ENCODE measurements around the gene LSM11.

LSM11 gene

DNA sequence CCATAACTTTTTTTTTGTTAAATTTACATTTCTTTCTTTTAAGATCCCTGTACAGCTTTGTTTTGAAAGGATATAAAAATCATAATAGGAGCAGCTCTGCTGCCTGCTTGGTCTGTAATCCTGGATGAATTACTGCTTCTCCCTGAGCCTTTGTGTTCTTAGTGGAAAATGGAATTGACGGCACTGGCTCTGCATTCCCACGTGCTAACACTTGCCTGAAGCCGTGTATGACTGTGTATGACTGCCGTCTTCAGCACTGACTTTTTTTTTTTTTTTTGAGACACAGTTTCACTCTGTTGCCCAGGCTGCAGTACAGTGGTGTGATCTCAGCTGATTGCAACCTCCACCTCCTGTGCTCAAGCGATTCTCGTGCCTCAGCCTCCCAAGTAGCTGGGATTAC is 7.5 kb upstream of the LSM11 start:
- no peak for DNase-seq

DNA sequence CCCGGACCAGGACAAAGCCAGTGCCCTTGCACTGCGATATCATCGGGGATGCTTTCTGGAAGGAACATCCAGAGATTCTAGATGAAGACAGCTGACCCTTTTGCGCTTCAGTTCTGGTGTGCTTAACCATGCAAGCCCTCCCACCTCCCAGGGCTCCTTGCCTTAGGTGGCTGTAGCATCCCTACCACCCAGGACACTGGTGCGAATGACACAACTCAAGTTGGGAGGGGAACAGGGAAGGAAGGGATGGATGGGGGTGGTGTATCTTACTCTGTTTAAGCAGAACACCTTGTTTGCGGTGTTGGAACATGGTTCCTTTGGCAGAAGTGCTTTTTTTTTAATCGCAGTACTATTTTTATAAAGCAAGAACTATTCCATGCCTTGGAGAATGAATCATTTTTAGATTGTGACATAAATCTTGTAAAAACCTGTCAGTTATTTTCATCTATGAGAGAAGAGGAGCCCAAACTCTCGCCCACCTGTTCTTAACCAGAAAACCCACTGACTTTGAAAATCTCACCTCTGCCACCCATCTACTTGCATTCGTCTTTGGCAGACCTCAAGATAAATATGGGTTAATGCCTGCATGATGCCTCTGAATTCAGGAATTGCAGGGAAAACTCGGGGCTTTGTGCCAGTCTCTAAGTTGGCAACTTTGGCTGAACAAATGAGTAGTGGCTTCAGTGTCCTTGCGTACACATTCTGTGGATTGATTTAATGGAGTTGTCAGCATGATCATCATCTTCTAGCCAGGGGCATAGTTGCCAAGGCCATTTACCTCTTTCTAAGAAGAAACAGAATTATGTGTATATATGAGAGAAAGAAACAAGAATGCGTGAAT is 3.9 kb upstream of the LSM11 start:
- no peak for DNase-seq

- DNase-seq = no peak
Observed at GRCh38 chr5:157740229-157740610, 3.3 kb upstream of the LSM11 start.

DNA sequence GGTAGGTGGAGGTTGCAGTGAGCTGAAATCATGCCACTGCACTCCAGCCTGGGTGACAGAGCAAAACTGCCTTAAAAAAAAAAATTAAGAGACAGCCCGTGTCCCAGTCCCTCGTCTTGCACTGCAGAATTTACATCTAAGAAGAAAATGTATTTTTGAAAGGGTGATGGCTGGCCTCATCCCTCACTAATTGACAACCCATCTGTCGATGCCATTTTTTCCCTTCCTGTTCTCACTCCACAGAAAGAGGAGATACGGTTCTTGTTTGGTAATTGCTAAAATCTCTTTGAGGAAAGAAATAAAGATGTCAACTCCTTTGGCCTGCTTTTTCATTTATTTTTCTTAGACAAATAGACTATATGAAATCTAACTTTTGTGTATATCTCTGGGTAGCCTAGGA is 2.4 kb upstream of the LSM11 start:
- DNase-seq = no peak

DNA sequence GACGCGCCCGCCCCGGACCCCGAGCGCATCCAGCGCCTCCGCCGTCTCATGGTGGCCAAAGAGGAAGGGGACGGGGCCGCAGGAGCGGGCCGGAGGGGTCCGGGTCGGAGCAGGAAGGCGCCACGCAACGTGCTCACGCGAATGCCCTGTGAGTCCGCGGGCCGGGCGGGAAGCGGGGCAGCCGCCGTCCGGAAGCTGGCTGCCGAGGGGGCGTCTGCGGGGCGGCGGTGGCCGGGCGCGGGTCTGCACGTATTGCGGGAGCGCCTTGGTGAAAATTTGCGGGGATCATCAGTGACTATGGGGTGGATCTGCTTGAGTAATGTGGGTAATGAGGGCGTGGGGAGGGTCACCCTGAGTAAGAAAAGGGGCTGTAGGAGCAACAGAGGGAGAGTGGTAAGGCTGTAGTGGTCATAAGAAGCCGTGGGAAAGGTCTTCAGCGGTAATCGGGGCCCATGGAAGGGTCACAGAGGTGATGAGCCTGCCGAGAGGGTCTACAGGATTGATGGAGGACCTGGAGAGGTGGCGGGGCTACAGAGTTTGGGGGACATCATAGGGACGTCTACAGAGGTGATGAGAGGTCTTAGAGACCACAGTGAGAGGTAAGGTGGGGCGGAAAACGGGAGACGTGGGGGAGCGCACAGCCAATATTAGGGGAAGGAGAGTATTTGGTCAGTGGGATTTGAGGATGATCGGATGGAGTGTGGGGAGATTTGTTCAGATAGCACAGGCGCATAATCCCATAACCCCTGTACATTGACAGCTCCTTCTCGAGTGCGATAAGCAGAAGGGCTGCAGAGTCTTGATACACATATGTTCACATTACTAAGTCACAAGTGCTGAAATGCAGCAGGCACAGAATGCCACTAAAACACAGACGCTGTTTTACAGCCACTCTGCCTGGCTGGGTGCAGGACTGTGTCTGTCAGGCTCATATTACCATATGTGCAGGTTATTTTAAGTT is 819 bp downstream of the LSM11 start:
- peak in 1 of 4 experiments; percentile 13 for DNase-seq

DNA sequence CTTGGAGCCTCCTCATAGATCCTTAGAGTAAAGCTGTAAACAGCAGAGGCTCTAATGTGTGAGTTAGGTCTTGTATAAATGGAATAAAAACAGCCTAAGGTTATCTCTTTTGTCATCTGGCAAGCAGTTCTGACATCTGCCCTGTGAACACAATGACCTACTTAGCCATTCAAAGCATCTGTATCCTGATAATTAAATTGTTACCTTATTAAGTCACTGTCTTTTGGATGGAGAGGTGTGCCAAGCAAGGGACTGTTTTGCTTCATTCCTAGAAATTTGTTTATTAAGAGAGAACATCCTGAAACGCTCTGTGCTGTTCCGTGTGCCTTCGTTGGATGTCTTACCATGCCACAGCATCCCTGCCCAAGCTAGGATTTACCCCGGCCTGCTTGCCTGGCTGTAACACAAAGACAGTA is 1.5 kb downstream of the LSM11 start:
- no peak for DNase-seq

GRCh38 chr5:157747173-157747740 is 3.7 kb downstream of the LSM11 start:
- DNase-seq = no peak

- DNase-seq = no peak
Observed at GRCh38 chr5:157747766-157748700, 4.5 kb downstream of the LSM11 start.

DNA sequence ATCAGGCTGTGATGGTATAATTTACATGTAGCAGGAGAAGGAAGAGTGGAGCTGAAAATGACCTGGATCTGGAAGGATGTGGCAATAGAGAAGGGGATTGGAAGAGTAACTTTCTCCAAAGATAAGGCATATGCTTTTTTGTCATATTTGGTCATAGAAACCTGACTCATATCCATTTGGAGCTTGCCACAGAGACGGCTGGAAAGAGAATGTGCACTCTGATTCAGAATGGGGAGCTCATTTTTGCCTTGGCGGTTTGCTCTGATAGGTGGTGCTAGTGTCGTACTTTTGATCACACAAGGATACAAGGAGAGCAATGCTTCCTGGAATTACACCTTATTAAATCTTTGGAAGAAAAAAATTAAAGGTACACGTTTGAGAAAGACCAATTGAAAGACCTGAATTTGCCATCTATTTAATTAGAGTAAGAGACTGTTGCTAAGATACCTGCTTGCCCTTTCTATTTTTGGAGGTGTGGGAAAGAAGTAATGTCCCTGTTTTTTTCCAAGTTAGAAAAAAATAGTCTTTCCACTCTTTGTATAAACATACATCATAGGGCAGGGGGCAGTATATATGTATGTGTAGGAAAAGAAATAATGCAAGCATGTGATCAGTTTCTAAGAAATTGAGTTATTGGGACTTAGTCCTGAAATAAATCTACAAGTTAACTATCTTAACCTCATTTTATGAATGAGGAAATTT is 5.4 kb downstream of the LSM11 start:
- DNase-seq = no peak

DNA sequence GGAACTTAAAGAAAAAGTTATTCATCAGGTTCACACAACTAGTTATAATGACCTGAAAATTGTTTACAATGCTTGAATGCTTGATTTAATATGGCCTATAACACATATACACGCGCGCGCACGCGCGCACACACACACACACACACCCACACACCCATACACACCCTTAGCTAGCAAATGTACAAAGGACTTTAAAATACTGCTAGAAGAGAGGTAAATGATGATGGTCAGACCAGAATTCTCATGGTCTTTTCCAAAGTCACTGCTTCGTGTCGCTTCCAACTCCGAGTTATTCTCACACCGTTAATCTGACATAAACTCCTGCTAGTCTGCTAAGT is 5.9 kb downstream of the LSM11 start:
- no peak for DNase-seq

DNA sequence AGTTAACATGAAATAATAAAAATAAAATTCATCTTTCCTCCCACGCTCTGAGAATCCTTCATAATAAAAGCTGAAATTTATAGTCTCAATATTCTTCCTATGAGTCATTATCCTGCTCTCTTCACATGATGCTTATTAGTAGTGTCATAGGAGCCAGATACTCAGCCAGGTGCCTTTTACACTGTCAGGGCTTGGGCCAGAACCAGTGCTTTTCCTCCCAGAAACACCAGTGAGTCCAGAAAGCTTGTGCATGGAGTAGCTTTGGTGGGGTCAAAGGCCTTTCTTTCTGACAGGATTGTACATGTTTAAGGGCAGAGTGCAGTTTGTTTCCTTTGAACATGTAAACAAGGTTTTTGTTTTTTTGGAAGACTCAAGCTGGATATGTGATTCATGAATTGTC is 6.8 kb downstream of the LSM11 start:
- no peak for DNase-seq

DNA sequence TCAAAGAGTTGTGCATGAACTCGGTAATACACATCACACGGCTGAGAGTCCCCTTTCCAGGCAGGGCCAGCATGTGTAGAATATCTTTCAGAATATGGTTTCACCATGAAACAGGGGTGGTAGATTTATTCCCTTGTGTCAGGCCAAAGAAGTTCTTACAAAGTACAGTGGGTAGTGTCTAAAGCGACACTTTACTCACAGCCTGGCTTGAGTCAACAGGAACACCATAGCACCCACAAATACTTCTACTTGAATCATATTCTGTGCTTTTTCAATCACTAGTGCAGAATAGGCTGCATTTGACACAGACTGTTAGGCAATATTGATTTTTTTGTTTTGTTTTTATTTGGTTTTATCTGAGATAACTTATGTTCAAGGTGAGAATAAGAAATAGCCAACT is 12.6 kb downstream of the LSM11 start:
- DNase-seq = no peak

DNA sequence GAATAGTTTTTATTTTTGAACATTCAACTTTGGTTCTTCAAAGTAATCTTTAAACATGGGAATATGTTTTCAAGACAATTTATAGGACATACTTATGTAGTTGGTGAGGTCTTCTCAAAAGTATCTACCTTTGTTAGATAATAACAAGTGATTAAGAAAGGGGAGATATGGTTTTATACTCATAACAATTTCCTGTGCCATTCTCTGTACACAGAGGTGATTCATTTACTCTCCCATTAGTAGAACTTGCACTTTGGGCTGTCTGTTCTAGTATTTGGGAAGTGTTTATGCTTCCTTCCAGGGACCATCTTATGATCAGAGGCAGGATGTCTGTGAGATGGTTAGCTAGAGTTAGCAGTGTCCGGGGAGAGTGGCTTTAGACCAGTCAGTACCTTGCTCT is 15.2 kb downstream of the LSM11 start:
- no peak for DNase-seq

- DNase-seq = no peak
Observed at GRCh38 chr5:157761690-157762621, 18.4 kb downstream of the LSM11 start.

DNA sequence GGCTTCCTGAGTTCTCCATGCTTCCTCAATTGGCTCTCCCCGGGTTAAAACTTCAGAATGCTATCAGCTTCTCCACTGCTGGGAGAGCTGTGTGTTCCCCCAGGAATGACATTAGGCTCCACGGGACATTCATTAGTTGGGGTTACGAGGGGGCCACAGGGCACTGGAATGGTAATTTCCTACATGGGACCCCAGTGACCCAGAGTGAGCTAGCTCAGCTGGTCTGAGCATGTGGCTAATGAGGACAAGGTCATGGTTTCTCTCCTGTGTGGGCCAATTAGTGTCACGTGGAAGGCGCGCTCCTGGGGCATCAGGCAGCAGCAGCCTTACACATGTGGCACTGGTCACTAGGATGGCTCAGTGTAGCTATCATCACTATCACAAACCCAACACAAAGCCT is 21.0 kb downstream of the LSM11 start:
- DNase-seq = no peak

GRCh38 chr5:157766442-157766841 is 22.9 kb downstream of the LSM11 start:
- DNase-seq = no peak

DNA sequence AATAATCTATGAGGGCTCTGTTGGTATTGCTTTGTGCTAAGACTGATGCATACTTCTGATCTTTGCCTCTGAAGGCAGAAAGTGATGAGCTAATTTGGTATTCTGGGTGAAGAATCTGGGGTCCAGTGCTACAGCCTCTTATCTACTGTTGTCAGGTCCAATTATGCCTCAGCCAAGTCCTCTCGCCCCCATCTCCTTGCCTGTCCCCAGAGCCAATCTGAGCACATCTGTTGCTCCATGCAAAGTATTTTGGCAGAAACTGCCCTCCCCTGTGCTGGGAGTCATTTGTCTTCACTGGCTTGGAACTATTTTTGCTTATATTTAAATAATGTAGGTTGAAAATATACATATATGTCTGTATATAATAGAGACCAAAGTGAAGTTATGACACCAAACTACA is 23.4 kb downstream of the LSM11 start:
- no peak for DNase-seq

GRCh38 chr5:157767689-157768088 is 24.2 kb downstream of the LSM11 start:
- DNase-seq = no peak

DNA sequence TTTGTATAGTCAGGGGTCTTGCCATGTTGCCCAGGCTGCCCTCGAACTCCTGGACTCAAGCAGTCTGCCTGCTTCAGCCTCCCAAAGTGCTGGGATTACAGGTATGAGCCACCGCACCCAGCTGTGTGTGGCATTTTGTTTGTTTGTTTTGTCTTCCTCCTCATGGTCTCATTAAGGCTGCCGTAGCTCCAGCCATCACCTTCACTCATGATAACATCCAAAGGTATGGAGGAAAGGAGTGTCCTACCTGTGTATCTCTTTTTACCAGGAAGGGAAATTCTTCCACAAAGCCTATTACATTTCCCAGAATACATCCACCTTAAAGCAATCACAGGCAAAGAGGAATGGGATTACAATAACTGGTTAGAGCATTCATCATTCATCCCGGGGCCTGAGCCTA is 27.2 kb downstream of the LSM11 start:
- DNase-seq = no peak

DNA sequence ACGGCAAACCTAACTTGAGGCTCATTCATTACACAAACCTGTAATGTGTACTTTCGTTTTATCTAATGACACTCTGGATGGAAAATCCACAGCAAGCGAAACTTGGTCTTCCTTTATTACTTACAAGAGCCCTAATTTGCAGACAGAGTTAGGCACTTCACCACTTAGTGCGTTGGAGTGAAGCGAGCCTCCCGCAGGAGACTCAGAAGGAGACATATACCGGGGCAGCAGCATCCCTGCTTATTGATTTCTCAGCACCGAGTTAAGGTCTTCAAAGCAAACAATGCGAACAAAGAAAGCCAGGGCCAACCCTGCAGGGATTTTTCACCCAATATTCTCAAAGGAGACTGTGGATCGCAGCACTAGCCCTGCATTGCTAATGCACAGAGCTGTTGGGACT is 28.6 kb downstream of the LSM11 start:
- no peak for DNase-seq

Data from activated CD4-positive, CD25-positive, alpha-beta regulatory T cell (primary cell).